H7 (cell line): Measurements from ENCODE around the gene UNC5C. TPM values are rescaled to one million over a fixed set of nuclear protein-coding genes. Genes with fewer than 3 reads are reported as not detected.

Experiments used
- DNase-seq: peaks from one replicate; pipeline ENCODE4 v3.0.0; 2012
- H3K27me3 ChIP-seq: 2 replicates; pipeline ENCODE4 v1.6.0; 2011; ENCODE audit warnings: mild to moderate bottlenecking, low read length; ENCODE audit not compliant: control insufficient read depth, insufficient read depth
- H3K36me3 ChIP-seq: replicated peaks from 2 replicates; pipeline ENCODE4 v1.5.1; 2011; ENCODE audit warnings: low read length; ENCODE audit not compliant: control insufficient read depth, insufficient read depth
- H3K4me3 ChIP-seq: 2 replicates; pipeline ENCODE4 v1.5.1; 2011; ENCODE audit warnings: low read depth, mild to moderate bottlenecking, control low read depth, low read length, moderate library complexity; ENCODE audit not compliant: insufficient read depth
- total RNA-seq: library from RNA; depleted of rRNA; stranded (reverse); fragments of >200 nt; shearing (Covaris generic); gene quantifications from 2 replicates; pipeline ENCODE4 v1.2.3, GENCODE V29; 2014

The UNC5C gene
- total RNA-seq, 1 experiment from 2014 or later, result 0.45 TPM

GRCh38 chr4:95265814-95266740, 282.7 kb downstream of the UNC5C start:
- DNase-seq, result no peak
- H3K36me3 ChIP-seq, result no peaks in the 10 kb centered on the region
- no peak overlapping the region for H3K4me3 ChIP-seq
- H3K27me3 ChIP-seq, result no peaks in the 10 kb centered on the region

DNA sequence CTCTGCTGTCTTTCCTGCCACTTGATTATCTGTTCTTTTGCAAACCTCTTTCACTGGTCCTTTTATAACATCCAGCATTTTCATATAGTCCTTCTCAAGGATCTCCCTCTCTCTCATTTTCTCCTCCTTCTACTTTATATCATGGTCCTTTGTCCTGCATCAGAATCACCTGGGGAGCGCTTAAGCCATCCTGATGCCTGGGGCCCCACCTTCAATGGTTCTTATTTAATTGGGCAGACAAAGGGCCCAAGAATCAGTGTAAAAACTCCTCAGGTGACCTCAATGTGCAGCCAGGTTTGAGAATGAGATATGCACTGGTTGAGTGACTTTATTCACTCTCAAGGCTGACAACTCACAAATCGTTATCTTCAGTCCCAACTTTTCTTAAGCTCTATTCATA, 283.9 kb downstream of the UNC5C start:
- Histone ChIP-seq H3K27me3 (no peaks in the 10 kb centered on the region), H3K4me3 (no peak overlapping the region), H3K36me3 (no peaks in the 10 kb centered on the region)
- peak; percentile 30 for DNase-seq

- Histone ChIP-seq H3K4me3 (no peak overlapping the region), H3K27me3 (no peaks in the 10 kb centered on the region), H3K36me3 (no peaks in the 10 kb centered on the region)
- no peak for DNase-seq
Measured at GRCh38 chr4:95263960-95264359, 284.8 kb downstream of the UNC5C start.

- Histone ChIP-seq H3K4me3 (no peak overlapping the region), H3K27me3 (no peaks in the 10 kb centered on the region), H3K36me3 (no peaks in the 10 kb centered on the region)
- DNase-seq, result no peak
Measured at GRCh38 chr4:95263391-95263790, 285.4 kb downstream of the UNC5C start.

- H3K4me3 ChIP-seq, result no peak overlapping the region
Measured at GRCh38 chr4:95256108-95256835, 292.5 kb downstream of the UNC5C start.

GRCh38 chr4:95255396-95256107, 293.2 kb downstream of the UNC5C start:
- Histone ChIP-seq H3K36me3 (no peaks in the 10 kb centered on the region), H3K27me3 (no peaks in the 10 kb centered on the region), H3K4me3 (no peak overlapping the region)
- no peak for DNase-seq

More at GRCh38 chr4:95256108-95256835, 292.5 kb downstream of the UNC5C start:
- no peak for DNase-seq
- Histone ChIP-seq H3K36me3 (no peaks in the 10 kb centered on the region), H3K27me3 (no peaks in the 10 kb centered on the region)

- DNase-seq, result no peak
- Histone ChIP-seq H3K4me3 (no peak overlapping the region), H3K27me3 (no peaks in the 10 kb centered on the region), H3K36me3 (no peaks in the 10 kb centered on the region)
Measured at GRCh38 chr4:95251568-95251967, 297.2 kb downstream of the UNC5C start.

DNA sequence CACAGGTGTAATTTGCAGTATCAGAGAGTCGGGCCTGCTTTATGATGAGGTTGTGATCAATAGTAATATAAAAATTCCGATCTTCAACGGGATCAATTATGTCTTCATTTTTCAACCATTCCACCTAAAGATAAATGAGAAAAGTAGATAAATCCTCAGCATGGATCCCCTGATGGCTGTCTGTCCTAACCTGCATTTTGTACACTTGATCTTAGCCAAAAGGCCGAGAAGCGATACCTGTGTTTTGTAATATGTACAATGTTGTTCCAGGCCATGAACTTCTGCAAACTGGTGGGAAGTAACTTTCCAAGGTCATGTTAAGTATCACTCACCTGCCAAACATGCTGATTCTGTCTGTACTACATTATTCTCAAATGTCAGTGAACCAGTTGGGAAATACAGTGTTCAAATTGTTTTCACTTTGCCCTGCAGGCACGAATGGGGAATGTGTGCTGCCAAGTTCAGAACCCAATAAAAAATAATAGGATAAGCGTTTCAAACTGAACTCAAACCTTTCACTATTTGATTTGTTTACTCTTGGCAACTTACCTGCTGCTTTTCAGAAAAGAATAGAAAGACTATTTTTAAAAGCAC, 298.1 kb downstream of the UNC5C start:
- no peak for DNase-seq
- no peaks in the 10 kb centered on the region for H3K36me3 ChIP-seq
- no peak overlapping the region for H3K4me3 ChIP-seq
- no peaks in the 10 kb centered on the region for H3K27me3 ChIP-seq

DNA sequence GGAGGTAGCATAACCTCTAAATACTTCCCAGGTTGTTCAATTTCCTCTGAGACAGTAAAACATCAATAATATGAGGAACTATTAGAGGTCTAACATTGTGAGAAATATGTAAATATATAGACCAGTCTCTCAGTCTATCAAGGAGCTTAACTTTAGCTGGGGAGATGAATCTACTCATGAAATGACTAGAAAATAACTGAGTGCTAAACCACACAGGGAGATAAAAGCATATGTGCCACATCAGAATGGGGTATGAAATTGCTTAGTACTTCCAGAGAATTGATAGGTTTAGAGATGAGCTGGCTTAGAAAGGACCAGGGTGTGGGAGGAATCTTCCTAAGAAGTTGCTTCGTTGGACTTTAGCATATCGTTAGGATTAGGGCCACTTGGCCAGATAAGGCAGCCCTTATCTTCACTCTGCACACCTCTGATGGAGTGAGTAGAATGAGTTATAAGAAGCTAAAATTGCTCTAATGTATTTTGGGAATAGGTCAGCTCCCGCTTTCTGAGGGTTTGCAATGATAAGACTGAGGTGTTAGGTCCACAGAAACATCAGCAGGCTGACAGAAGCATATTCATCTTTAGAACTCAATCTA, 299.2 kb downstream of the UNC5C start:
- Histone ChIP-seq H3K27me3 (no peaks in the 10 kb centered on the region), H3K4me3 (no peak overlapping the region), H3K36me3 (no peaks in the 10 kb centered on the region)
- DNase-seq, result no peak

DNA sequence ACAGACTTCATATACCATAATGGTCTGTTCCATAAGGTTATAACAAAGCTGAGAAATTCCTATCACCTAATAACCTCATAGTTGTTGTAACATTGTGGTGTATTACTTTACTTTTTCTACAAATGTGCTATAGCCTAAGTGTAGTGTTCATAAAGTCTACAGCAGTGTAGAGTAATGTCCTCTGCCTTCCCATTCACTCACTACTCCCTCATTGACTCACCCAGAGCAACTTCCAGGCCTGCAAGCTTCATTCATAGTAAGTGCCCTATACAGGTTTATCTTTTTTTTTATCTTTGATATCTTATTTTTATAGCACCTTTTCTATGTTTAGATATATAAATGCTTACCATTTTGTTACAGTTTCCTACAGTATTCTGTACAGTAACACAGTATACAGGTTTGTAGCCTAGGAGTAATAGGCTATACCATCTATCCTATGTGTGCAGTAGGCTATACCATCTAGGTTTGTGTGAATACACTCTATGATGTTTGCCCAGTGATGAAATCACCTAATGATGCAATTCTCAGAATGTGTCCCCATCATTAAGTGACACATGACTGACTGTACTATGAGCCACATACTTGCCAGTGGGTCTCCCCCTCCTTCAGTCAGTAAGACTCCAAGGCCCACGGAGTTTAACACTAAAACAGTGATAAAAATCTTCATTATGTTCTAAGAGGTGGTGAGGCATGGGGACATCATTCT, 299.9 kb downstream of the UNC5C start:
- no peak for DNase-seq
- Histone ChIP-seq H3K4me3 (no peak overlapping the region), H3K27me3 (no peaks in the 10 kb centered on the region), H3K36me3 (no peaks in the 10 kb centered on the region)

GRCh38 chr4:95243892-95244291, 304.9 kb downstream of the UNC5C start:
- Histone ChIP-seq H3K27me3 (no peaks in the 10 kb centered on the region), H3K4me3 (no peak overlapping the region), H3K36me3 (no peaks in the 10 kb centered on the region)
- no peak for DNase-seq

GRCh38 chr4:95238554-95238953, 310.2 kb downstream of the UNC5C start:
- Histone ChIP-seq H3K4me3 (no peak overlapping the region), H3K27me3 (no peaks in the 10 kb centered on the region), H3K36me3 (no peaks in the 10 kb centered on the region)
- DNase-seq, result no peak

DNA sequence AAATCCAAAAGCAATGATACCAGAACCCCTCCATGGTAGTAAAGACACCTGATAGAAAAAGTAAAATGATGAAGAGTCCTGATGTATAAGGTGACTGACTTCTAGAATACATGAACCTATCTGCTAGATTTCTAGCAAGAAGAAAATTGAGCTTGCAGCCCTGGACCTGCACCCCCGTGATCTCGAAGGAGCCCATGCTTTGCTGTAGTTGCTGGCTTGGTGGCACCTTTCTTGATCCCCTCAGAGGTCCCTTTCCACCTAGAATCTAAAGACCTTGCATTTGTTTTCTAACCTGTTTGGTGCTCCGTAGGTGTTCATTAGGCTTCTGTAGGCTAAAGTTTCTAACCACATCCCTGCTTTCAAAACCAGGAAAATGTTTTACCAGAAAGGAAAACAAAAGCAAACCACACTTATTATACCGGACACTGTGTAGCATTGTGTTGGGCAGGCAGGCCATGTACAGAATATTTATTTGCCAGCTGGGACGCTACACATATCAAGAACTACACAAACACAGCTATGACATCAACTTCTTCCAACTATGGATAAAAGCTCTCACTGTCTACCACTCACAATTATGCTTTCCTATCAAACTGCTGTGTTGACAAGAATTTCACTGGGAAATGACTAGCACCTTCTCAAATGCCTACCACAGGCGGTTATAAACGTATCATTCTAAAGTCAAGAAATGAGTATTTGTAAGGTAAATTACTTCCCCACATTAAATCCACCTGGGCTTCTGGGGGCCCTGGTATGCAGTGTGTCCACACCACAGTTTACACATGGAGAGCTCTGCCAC, 316.2 kb downstream of the UNC5C start:
- Histone ChIP-seq H3K4me3 (no peak overlapping the region), H3K36me3 (no peaks in the 10 kb centered on the region), H3K27me3 (no peaks in the 10 kb centered on the region)
- DNase-seq, result no peak
